GM19035 (cell line): ENCODE data around the gene MS4A8.
"Not testable (repeated sequence)": the region's sequence is repeated elsewhere in the genome, so short reads cannot be mapped to it uniquely, and the experiment has no call there.

Experiments used
- ATAC-seq: cut with Tn5 transposase; IDR thresholded peaks from one replicate; pipeline ENCODE4 v1.9.1; 2021; ENCODE audit not compliant: unreplicated experiment

The MS4A8 gene

GRCh38 chr11:60724420-60724819 lies 25.0 kb downstream of the MS4A8 start, which contains the start of gene MS4A18:
TSS of gene MS4A18 (plus strand) at chr11:60724720.
- ATAC-seq: no peak

DNA sequence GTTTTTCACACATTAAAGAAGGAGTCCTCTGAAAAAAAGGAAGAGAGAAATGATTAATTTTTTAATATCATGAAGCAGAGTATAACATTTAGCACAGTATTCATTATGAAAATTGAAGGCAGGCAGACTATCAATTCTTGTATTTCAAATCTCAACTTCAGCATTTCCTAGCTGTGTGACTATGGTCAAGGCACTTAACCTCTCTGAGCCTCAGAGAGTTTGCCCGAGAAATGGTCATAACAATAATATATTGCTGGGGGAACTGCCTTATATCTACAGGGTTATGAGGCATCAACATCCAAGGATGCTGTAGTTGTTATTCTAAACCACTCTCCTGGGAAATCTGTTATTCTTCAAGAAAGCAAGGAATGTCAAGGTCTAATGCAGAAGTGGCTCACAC lies 26.2 kb downstream of the MS4A8 start:
- ATAC-seq: no peak

- no peak for ATAC-seq
Measured at GRCh38 chr11:60731586-60731985, 32.2 kb downstream of the MS4A8 start.

DNA sequence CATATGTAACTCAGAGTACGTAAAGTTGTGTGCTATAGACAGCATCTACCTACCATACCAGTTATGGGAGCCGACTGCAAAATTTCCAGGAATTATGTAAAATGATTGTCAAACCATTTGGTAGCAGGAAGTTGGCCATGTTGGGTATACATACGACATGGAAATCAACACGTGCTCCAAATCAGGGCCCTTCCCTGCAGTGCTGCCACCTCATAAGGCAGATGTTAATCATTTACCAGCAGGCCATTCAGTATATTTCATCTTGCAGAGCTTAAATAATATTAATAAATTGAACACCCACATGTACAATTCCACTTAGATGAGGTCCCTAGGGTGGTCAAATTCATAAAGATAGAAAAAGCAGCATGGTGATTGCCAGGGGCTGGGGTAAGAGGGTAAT lies 34.9 kb downstream of the MS4A8 start:
- ATAC-seq: no peak

DNA sequence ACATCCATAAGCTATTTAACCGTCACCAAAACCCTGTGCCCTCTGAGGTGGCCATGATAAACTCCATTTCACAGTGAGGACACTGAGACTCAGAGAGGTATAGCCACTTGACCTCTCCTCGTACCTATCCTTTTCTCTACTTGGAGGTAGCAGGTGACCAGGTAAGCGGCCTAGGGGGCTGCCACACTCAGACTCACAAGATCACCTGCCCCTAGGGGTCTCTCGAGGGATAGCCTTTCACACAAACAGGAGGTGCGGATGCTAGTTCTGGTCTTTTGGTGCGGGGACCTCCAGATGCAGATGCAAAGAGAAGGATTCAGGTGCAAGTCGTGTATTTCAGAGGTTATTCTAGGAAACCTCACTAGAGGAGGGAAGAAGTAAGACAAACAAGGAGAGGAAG lies 39.7 kb downstream of the MS4A8 start:
- ATAC-seq: no peak

GRCh38 chr11:60740573-60740972 lies 41.2 kb downstream of the MS4A8 start:
- ATAC-seq: no peak

DNA sequence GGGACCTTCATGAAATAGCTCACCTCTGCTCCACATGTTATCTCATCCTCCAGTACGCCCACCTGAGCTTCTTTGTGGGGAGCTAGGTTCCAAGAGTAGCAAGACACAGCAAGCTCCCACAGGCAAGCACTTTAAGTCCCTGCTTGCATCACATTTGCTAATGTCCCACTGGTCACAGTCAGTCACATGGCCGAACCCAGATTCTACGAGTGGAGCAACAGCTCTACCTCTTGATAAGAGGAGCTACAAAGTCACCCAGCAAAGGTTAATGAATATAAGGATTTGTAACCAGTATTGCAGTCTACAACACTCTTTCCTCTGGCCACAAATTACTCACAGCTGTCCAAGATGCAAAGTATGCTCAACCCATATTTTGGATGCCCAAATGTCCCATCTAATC lies 42.0 kb downstream of the MS4A8 start:
- ATAC-seq: no peak

- ATAC-seq: no peak
Measured at GRCh38 chr11:60743058-60743457, 43.6 kb downstream of the MS4A8 start.

GRCh38 chr11:60744114-60744513 lies 44.7 kb downstream of the MS4A8 start:
- no peak for ATAC-seq

DNA sequence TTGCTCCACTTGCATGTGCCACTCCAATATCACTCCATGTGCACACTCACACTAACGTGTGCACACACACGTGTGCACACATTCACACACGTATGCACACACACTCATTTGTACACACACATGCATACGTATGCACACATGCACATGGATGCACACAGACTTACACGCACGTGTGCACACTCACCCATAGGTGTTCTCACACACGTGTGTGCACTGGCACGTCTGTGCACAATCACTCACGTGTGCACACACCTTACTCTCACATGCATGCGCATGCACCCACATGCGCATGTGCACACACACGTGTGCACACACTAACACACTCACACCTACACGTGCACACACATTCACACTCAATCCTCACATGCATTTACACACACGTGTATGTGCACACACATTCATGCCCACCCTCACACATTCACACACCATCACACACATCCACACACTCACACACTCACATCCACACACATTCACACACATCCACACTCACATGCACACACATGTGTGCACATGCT lies 48.0 kb downstream of the MS4A8 start:
- no peak for ATAC-seq

- no peak for ATAC-seq
Measured at GRCh38 chr11:60748225-60748624, 48.8 kb downstream of the MS4A8 start.

- no peak for ATAC-seq
Measured at GRCh38 chr11:60748821-60749220, 49.4 kb downstream of the MS4A8 start.

GRCh38 chr11:60750911-60751310 lies 51.5 kb downstream of the MS4A8 start:
- ATAC-seq: no peak

GRCh38 chr11:60753309-60753708 lies 53.9 kb downstream of the MS4A8 start:
- ATAC-seq: no peak

DNA sequence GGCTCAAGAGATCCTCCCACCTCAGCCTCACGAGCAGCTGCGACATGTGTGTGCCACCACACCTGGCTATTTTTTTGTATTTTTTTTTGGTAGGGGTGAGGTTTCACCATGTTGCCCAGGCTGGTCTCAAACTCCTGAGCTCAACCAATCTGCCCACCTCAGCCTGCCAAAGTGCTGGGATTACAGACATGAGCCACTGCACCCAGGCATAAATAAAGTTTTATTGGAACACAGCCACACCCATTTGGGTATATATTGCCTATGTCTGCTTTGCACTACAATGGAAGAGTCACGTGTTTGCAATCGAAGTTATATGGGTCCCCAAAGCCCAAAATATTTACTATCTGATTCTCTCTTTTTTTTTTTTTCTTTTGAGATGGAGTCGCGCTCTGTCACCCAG lies 55.5 kb downstream of the MS4A8 start:
- ATAC-seq: no peak

GRCh38 chr11:60756307-60757032 lies 57.1 kb downstream of the MS4A8 start, which contains the start of gene MS4A15:
TSS of gene MS4A15 (plus strand) at chr11:60756867. CDS start at chr11:60763734, 6,867 bp downstream.
- no peak for ATAC-seq

DNA sequence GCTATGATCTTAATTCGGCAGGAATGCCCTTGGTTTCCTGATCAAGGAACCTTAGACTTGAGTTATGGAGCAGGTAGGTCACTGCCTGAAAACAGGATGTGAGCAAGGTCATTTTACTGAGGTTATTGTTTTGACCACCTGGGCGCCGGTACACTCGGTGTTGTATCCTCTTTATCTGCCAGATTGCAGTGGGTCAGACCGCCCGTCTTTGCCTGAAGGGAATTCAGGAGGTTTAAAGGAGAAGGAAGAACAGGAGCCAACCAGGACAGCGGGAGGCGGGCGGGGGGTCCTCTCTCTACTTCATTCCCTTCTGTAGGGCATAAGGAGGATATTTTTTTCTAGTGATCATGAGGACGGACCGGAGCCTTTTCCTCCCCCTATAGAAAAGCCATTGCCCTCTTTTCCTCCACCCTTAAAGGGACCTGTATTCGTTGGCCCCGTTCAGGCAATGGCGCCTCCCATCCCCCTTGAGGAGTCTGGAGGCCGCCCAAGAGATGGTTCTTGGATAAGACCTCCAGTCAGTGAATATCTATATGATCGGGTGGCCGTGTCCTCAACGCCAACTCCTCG lies 57.9 kb downstream of the MS4A8 start:
- no peak for ATAC-seq

GRCh38 chr11:60758671-60759070 lies 59.3 kb downstream of the MS4A8 start:
- ATAC-seq: not testable (repeated sequence)

DNA sequence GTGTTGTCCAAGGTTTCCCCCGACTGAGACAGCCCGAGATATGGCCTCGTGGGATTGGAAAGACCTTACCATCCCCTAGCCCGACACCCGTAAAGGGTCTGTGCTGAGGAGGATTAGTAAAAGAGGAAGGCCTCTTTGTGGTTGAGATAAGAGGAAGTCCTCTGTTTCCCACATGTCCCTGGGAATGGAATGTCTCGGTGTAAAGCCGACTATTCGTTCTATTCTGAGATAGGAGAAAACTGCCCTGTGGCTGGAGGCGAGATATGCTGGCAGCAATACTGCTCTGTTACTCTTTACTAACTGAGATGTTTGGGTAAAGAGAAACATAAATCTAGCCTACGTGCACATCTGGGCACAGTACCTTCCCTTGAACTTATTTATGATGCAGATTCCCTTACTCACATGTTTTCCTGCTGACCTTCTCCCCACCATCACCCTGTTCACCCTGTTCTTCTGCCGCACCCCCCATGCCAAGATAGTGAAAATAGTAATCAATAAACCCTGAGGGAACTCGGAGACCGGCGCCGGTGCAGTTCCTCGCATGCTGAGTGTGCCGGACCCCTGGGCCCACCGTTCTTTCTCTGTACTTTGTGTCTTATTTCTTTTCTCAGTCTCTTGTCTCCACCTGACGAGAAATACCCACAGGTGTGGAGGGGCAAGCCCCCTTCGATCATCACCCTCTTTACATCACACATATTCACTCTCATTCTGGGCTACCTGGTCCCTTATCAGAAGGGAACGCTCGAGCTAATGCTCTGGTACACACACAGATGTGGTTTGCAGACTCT lies 60.2 kb downstream of the MS4A8 start:
- ATAC-seq: not testable (repeated sequence)

DNA sequence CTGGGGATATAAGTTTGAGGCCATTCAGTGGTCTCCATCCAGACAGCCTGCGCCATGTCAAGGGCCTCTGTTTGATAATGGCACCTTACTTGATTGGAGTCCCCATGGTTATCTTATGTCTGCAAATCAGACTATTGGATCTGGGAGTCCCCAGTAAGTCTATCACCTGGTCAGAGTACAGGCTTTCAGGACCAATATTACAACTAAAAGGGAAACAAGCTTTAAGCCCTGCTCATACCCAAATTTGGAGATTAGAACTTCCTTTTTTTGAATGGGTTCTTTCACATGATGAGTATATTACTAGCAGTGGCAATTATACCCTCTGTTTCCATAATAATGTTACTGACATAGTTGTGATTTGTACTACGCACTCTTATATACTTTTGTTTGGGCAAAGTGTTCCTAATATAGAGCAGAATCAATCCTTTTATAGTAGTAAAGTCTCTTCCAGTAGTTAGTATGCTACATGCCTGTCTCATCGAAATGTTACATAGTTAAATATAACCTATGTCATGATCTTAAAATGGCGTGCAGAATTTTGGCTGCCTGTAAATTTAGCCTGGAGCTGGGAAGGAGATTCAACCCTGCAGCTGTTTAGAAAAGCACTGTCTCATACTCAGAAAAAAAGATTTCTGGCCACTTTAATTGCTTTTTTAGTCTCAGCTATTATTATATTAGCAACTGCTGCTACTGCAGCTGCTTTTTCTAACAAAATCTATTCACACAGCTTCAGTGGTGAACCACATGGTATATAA lies 62.2 kb downstream of the MS4A8 start:
- ATAC-seq: no peak
